ENCODE data around the gene ARL8A. TPM values are rescaled to one million over a fixed set of nuclear protein-coding genes. Genes with fewer than 3 reads are reported as not detected.

Gene ARL8A
- total and polyA plus RNA-seq, 2 experiments from 2014 or later = 32.7 to 56.0 TPM

DNA sequence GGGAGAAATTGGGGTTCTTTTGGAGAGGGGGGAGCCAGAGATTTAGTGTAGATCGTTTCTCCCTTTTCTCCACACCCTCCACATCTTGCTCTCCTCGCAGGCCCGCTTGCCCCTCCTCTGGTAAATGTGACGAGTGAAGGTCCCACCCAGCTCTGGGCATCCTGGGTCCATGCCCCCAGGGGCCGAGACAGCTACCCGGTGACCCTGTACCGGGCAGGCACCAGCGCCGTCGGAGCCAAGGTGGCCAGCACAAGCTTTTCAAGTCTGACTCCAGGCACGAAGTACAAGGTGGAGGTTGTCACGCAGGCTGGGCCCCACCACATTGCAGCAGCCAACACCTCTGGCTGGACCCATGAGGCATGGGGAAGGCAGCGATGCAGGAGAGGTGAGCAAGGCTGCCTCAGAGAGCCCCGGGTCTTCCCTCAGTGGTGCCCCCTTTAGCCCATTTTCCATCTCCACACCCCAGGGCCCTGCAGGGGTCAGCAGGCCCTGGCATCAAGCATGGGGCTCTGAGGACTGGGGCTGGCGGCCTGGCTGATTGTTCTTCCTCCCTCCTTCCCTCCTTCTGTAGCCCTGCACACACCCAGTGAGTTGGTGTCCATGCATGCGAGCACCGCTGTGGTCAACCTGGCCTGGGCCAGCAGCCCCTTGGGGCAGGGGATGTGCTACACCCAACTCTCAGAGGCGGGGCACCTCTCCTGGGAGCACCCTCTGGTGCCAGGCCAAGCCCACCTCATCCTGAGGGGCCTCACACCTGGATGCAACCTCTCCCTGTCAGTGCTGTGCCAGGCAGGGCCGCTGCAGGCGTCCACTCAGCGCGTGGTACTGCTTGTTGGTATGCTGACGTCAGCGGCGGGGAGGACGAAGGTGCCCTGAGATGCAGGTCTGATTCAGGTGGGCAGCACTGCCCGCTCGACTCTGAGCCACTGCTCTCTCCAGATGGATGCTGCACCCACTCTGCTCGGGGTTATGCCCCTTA is 32.7 kb upstream of the ARL8A start:
- no peak overlapping the region for H3K4me2 ChIP-seq
- TF ChIP-seq EZH2phosphoT487 (IDR thresholded peaks at IDR 0.05; ENCODE audit: low read depth, severe bottlenecking, unreplicated experiment) = no peak
- no peak for TF ChIP-seq EZH2 (IDR thresholded peaks at IDR 0.05; ENCODE audit: borderline replicate concordance)
- TF ChIP-seq, protein P1, sequence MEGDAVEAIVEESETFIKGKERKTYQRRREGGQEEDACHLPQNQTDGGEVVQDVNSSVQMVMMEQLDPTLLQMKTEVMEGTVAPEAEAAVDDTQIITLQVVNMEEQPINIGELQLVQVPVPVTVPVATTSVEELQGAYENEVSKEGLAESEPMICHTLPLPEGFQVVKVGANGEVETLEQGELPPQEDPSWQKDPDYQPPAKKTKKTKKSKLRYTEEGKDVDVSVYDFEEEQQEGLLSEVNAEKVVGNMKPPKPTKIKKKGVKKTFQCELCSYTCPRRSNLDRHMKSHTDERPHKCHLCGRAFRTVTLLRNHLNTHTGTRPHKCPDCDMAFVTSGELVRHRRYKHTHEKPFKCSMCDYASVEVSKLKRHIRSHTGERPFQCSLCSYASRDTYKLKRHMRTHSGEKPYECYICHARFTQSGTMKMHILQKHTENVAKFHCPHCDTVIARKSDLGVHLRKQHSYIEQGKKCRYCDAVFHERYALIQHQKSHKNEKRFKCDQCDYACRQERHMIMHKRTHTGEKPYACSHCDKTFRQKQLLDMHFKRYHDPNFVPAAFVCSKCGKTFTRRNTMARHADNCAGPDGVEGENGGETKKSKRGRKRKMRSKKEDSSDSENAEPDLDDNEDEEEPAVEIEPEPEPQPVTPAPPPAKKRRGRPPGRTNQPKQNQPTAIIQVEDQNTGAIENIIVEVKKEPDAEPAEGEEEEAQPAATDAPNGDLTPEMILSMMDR (IDR thresholded peaks at IDR 0.05; ENCODE audit: poor library complexity) = no peak
- no peaks in the 10 kb centered on the region for H3K9me2 ChIP-seq (replicated peaks; ENCODE audit: insufficient read depth)
- H3K36me3 ChIP-seq (replicated peaks; ENCODE audit: insufficient read depth, low read depth) = no peaks in the 10 kb centered on the region
- 91% methylated on average over 29 of the region's 29 CpGs for WGBS (ENCODE audit: low lambda C conversion rate, missing lambda C conversion rate)
- no peaks in the 10 kb centered on the region for H3K4me1 ChIP-seq (ENCODE audit: insufficient read depth)
- no peaks in the 10 kb centered on the region for H3K9me3 ChIP-seq (ENCODE audit: low read depth)
- no peaks in the 10 kb centered on the region for H3K79me2 ChIP-seq
- no peak for DNase-seq (ENCODE audit: low spot score)
- H3K27ac ChIP-seq = no peak overlapping the region
- no peaks in the 10 kb centered on the region for H4K20me1 ChIP-seq (ENCODE audit: insufficient read depth, poor library complexity, severe bottlenecking)
- no peaks in the 10 kb centered on the region for H3K27me3 ChIP-seq
- no peak overlapping the region for H2AFZ ChIP-seq
- H3K4me3 ChIP-seq = no peak overlapping the region

DNA sequence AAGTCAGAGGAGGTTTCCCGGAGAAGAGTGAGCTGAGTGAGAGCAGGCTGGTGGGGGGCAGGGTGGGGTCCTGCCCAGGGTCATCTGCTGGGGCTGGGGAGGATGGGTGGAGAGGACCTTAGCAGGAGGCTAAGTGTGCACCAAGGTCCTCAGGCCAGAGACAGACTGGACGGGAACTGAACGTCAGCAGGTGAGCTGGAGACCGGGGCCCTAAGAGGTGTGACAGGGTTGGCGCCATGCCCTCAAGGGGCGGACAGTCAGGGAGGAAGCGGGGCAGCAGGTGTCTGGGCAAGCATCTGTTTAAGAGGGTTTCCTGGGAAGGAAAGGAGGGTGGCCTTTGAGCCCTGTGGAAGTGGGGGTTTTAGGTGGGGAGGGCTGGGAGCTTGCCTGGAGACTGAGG is 29.5 kb upstream of the ARL8A start:
- Histone ChIP-seq H4K20me1 (ENCODE audit: insufficient read depth, poor library complexity, severe bottlenecking) (no peaks in the 10 kb centered on the region), H3K36me3 (replicated peaks; ENCODE audit: insufficient read depth, low read depth) (no peaks in the 10 kb centered on the region), H3K79me2 (no peaks in the 10 kb centered on the region), H3K4me3 (no peak overlapping the region), H3K9me3 (ENCODE audit: low read depth) (no peaks in the 10 kb centered on the region), H3K9me2 (replicated peaks; ENCODE audit: insufficient read depth) (no peaks in the 10 kb centered on the region), H3K27me3 (no peaks in the 10 kb centered on the region), H3K4me1 (ENCODE audit: insufficient read depth) (no peaks in the 10 kb centered on the region), H2AFZ (no peak overlapping the region), H3K4me2 (no peak overlapping the region), H3K27ac (no peak overlapping the region)
- WGBS (ENCODE audit: low lambda C conversion rate, missing lambda C conversion rate) = 81% methylated on average over 7 of the region's 7 CpGs
- TF ChIP-seq EZH2phosphoT487 (IDR thresholded peaks at IDR 0.05; ENCODE audit: low read depth, severe bottlenecking, unreplicated experiment) (no peak), EZH2 (IDR thresholded peaks at IDR 0.05; ENCODE audit: borderline replicate concordance) (no peak)
- TF ChIP-seq, protein P1 (IDR thresholded peaks at IDR 0.05; ENCODE audit: poor library complexity) = no peak
- DNase-seq (ENCODE audit: low spot score) = no peak

DNA sequence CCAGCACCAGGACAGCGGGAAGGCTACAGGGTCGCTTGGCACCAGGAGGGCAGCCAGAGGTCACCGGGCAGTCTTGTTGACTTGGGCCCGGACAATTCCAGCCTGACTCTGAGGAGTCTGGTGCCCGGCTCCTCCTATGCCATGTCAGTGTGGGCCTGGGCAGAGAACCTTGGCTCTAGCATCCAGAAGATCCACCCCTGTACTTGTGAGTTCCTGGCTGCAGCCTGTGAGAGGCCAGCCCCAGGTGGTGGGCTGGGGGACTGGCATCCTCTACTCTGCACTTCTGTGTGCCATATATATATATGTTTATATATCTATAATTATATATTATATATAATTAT is 27.4 kb upstream of the ARL8A start:
- Histone ChIP-seq H3K9me3 (ENCODE audit: low read depth) (no peaks in the 10 kb centered on the region), H3K36me3 (replicated peaks; ENCODE audit: insufficient read depth, low read depth) (no peaks in the 10 kb centered on the region), H4K20me1 (ENCODE audit: insufficient read depth, poor library complexity, severe bottlenecking) (no peaks in the 10 kb centered on the region), H3K9me2 (replicated peaks; ENCODE audit: insufficient read depth) (no peaks in the 10 kb centered on the region), H3K27me3 (no peaks in the 10 kb centered on the region), H2AFZ (no peak overlapping the region), H3K27ac (no peak overlapping the region), H3K4me3 (no peak overlapping the region), H3K4me1 (ENCODE audit: insufficient read depth) (peaks cover 13% of the 10 kb centered on the region), H3K4me2 (no peak overlapping the region), H3K79me2 (no peaks in the 10 kb centered on the region)
- 92% methylated on average over 5 of the region's 5 CpGs for WGBS (ENCODE audit: low lambda C conversion rate, missing lambda C conversion rate)
- DNase-seq (ENCODE audit: low spot score) = no peak
- TF ChIP-seq EZH2 (IDR thresholded peaks at IDR 0.05; ENCODE audit: borderline replicate concordance) (no peak), EZH2phosphoT487 (IDR thresholded peaks at IDR 0.05; ENCODE audit: low read depth, severe bottlenecking, unreplicated experiment) (no peak)
- TF ChIP-seq, protein P1 (IDR thresholded peaks at IDR 0.05; ENCODE audit: poor library complexity) = no peak

Data from hepatocyte (in vitro differentiated cells).